H9 (cell line): ENCODE results near the gene HHAT. TPM values are rescaled to one million over a fixed set of nuclear protein-coding genes. Genes with fewer than 3 reads are reported as not detected.
A peak's percentile ranks its signal among the peaks of the same experiment; 100 is the strongest.

ENCODE experiments used
- DNase-seq: peaks from one replicate; pipeline ENCODE4 v3.0.0-alpha.2; 2017
- H2AFZ ChIP-seq: one replicate; pipeline ENCODE4 v1.6.1; 2013; ENCODE audit warnings: mild to moderate bottlenecking, low read length, control low read depth, moderate library complexity
- H2AK5ac ChIP-seq: 2 replicates; pipeline ENCODE4 v1.6.1; 2013; ENCODE audit warnings: low read length, control low read depth, mixed read lengths; ENCODE audit not compliant: insufficient read length
- H2BK120ac ChIP-seq: one replicate; pipeline ENCODE4 v1.6.1; 2013; ENCODE audit warnings: low read depth, mild to moderate bottlenecking, low read length, control low read depth, inconsistent platforms; ENCODE audit not compliant: poor library complexity, severe bottlenecking
- H2BK12ac ChIP-seq: 2 replicates; pipeline ENCODE4 v1.6.1; 2013; ENCODE audit warnings: low read length, control low read depth, mixed read lengths, low read depth; ENCODE audit not compliant: insufficient read length
- H2BK15ac ChIP-seq: 2 replicates; pipeline ENCODE4 v1.6.1; 2013; ENCODE audit warnings: low read depth, low read length, control low read depth
- H2BK20ac ChIP-seq: one replicate; pipeline ENCODE4 v1.6.1; 2013; ENCODE audit warnings: low read depth, mild to moderate bottlenecking, low read length, control low read depth, inconsistent platforms; ENCODE audit not compliant: poor library complexity, severe bottlenecking
- H2BK5ac ChIP-seq: 2 replicates; pipeline ENCODE4 v1.6.1; 2013; ENCODE audit warnings: low read length, control low read depth, mixed read lengths; ENCODE audit not compliant: insufficient read length
- H3K14ac ChIP-seq: 2 replicates; pipeline ENCODE4 v1.6.1; 2013; ENCODE audit warnings: low read length, control low read depth; ENCODE audit not compliant: insufficient read depth
- H3K18ac ChIP-seq: 2 replicates; pipeline ENCODE4 v1.6.1; 2013; ENCODE audit warnings: low read depth, mild to moderate bottlenecking, mixed read lengths, low read length, control low read depth; ENCODE audit not compliant: insufficient read length
- H3K23ac ChIP-seq: 2 replicates; pipeline ENCODE4 v1.6.1; 2013; ENCODE audit warnings: low read length, control low read depth, mixed read lengths, low read depth; ENCODE audit not compliant: insufficient read length
- H3K23me2 ChIP-seq: 2 replicates; pipeline ENCODE4 v1.6.1; 2013; ENCODE audit warnings: low read depth, mild to moderate bottlenecking, mixed read lengths, low read length, control low read depth; ENCODE audit not compliant: insufficient read length, poor library complexity, severe bottlenecking
- H3K27ac ChIP-seq: 2 replicates; pipeline ENCODE4 v1.5.1; 2013; ENCODE audit warnings: low read length, control low read depth, mixed read lengths, low read depth; ENCODE audit not compliant: insufficient read length
- H3K27me3 ChIP-seq: 2 replicates; pipeline ENCODE4 v1.6.1; 2013; ENCODE audit warnings: low read length, control low read depth, inconsistent platforms; ENCODE audit not compliant: insufficient read depth
- H3K4ac ChIP-seq: 2 replicates; pipeline ENCODE4 v1.6.1; 2013; ENCODE audit warnings: low read depth, mild to moderate bottlenecking, control low read depth, inconsistent platforms, low read length, moderate library complexity
- H3K4me1 ChIP-seq: 2 replicates; pipeline ENCODE4 v1.6.1; 2013; ENCODE audit warnings: low read length, control low read depth, inconsistent platforms; ENCODE audit not compliant: insufficient read depth
- H3K4me2 ChIP-seq: 2 replicates; pipeline ENCODE4 v1.6.1; 2013; ENCODE audit warnings: low read length, control low read depth, mixed read lengths; ENCODE audit not compliant: insufficient read length, insufficient read depth
- H3K56ac ChIP-seq: 2 replicates; pipeline ENCODE4 v1.6.1; 2013; ENCODE audit warnings: low read depth, mild to moderate bottlenecking, mixed read lengths, low read length, control low read depth; ENCODE audit not compliant: insufficient read length
- H3K79me1 ChIP-seq: 2 replicates; pipeline ENCODE4 v1.6.1; 2013; ENCODE audit warnings: low read depth, mild to moderate bottlenecking, moderate library complexity, low read length, control low read depth, inconsistent platforms; ENCODE audit not compliant: insufficient read depth, poor library complexity, severe bottlenecking
- H3K79me2 ChIP-seq: 2 replicates; pipeline ENCODE4 v1.6.1; 2013; ENCODE audit warnings: low read length, control low read depth, inconsistent platforms; ENCODE audit not compliant: insufficient read depth
- H3K9ac ChIP-seq: 2 replicates; pipeline ENCODE4 v1.6.1; 2013; ENCODE audit warnings: low read length, control low read depth, mixed read lengths; ENCODE audit not compliant: insufficient read length; ENCODE audit errors: extremely low read depth
- H3K9me3 ChIP-seq: one replicate; pipeline ENCODE4 v1.6.1; 2013; ENCODE audit warnings: low read depth, low read length, inconsistent platforms; ENCODE audit not compliant: control insufficient read depth
- H3T11ph ChIP-seq: one replicate; pipeline ENCODE4 v1.6.1; 2013; ENCODE audit warnings: mild to moderate bottlenecking, low read length, control low read depth, inconsistent platforms
- H4K20me1 ChIP-seq: one replicate; pipeline ENCODE4 v1.6.1; 2013; ENCODE audit not compliant: control insufficient read depth, insufficient read length, insufficient read depth
- H4K5ac ChIP-seq: 2 replicates; pipeline ENCODE4 v1.6.1; 2013; ENCODE audit warnings: low read depth, mild to moderate bottlenecking, mixed read lengths, low read length, control low read depth; ENCODE audit not compliant: insufficient read length
- H4K8ac ChIP-seq: replicated peaks from 2 replicates; pipeline ENCODE4 v1.6.1; 2013; ENCODE audit warnings: low read length, control low read depth, mixed read lengths, low read depth; ENCODE audit not compliant: insufficient read length
- H4K91ac ChIP-seq: 2 replicates; pipeline ENCODE4 v1.6.1; 2013; ENCODE audit warnings: low read depth, mild to moderate bottlenecking, moderate library complexity, mixed read lengths, low read length, control low read depth; ENCODE audit not compliant: insufficient read length
- H3K27ac Mint-ChIP-seq, 3 experiments: 2 replicates in 2 of 3; 3 replicates in 1 of 3; pipeline ENCODE4 v1.8.0; 2020 to 2021; ENCODE audit warnings: mixed read lengths in 3 of 3, mild to moderate bottlenecking in 1 of 3, moderate library complexity in 1 of 3
- H3K27me3 Mint-ChIP-seq: 2 replicates; pipeline ENCODE4 v1.8.0; 2021; ENCODE audit warnings: low read depth, mild to moderate bottlenecking, moderate library complexity, mixed read lengths
- H3K36me3 Mint-ChIP-seq, 3 experiments: 2 replicates in 2 of 3; 3 replicates in 1 of 3; pipeline ENCODE4 v1.8.0; 2020 to 2021; ENCODE audit warnings: low read depth in 3 of 3, mixed read lengths in 3 of 3; ENCODE audit not compliant: insufficient read depth in 1 of 3
- H3K4me1 Mint-ChIP-seq, 2 experiments: 2 replicates each; pipeline ENCODE4 v1.8.0; 2020; ENCODE audit warnings: mixed read lengths in 2 of 2
- H3K4me3 Mint-ChIP-seq, 2 experiments: 2 replicates in 1 of 2; 3 replicates in 1 of 2; pipeline ENCODE4 v1.8.0; 2020 to 2021; ENCODE audit warnings: mild to moderate bottlenecking in 2 of 2, mixed read lengths in 2 of 2, moderate library complexity in 1 of 2
- H3K9me3 Mint-ChIP-seq, 2 experiments: 2 replicates in 1 of 2; 3 replicates in 1 of 2; pipeline ENCODE4 v1.8.0; 2020; ENCODE audit warnings: mild to moderate bottlenecking in 2 of 2, mixed read lengths in 2 of 2, moderate library complexity in 1 of 2
- WGBS: extraction: QIAGEN DNeasy Blood & Tissue Kit; methylation state at CpG from one replicate; pipeline ENCODE4 v1.1.7; 2013; ENCODE audit warnings: missing lambda C conversion rate, low lambda C conversion rate, mixed read lengths; ENCODE audit not compliant: insufficient read length; ENCODE audit errors: extremely low coverage; 5-methylcytosine and 5-hydroxymethylcytosine counted together
- total RNA-seq: library from RNA; stranded (reverse); gene quantifications from 2 replicates; pipeline ENCODE4 v1.2.1, GENCODE V29; 2021
- TF ChIP-seq, protein P1 (sequence below): fragments of 200-600 bp; sonication (generic); conservative IDR thresholded peaks from 3 replicates; pipeline ENCODE4 v1.8.0; 2021; ENCODE audit warnings: antibody characterized with exemption, mild to moderate bottlenecking

Gene HHAT
- total RNA-seq, 1 experiment from 2014 or later = 0.48 TPM

DNA sequence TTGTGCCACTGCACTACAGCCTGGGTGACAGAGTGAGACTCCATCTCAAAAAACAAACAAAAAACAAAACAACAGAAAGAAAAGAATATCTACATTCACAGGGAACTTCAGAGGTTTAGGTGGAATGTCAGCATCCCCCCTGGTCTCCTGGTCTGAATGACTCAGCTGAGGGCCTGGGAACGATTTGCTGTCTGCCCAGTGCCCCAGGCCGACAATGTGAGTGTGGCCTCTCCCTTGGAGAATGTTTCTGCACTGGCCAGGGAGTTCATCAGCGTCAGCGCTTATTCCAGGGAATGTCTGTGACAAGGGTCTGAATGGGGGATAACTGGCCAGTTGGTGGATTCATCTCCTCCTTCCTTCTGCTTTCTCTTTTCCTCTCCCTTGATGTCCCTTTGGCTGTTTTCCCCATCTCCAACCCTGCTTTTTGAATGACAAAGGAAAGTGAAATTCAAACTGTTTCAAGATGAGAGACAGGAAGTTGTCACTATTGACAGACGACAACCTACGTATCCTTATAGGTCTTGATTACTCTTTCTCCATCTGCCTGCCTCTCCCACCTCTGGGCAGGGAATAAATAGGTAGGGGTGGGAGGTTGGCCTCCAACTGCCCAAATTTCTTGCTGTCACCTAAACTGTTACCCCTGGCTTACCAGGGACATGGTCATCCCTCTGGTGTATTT, 213.1 kb downstream of the HHAT start:
- H2AFZ ChIP-seq = no peak overlapping the region
- peak overlapping the region; percentile 71; the same call in 1 of the 2 replicates for H3K14ac ChIP-seq
- H3K27ac ChIP-seq = no peak overlapping the region
- Mint-ChIP-seq H3K4me3 (no peak overlapping the region), H3K36me3 (no peaks in the 10 kb centered on the region), H3K9me3 (no peaks in the 10 kb centered on the region), H3K27ac (peak overlapping the region in 2 of 3 experiments; percentile 33 to 96; a peak in 1 of 7 replicates), H3K4me1 (peaks cover 12 to 14% of the 10 kb centered on the region in 2 experiments), H3K27me3 (no peaks in the 10 kb centered on the region)
- H4K5ac ChIP-seq = no peak overlapping the region
- no peaks in the 10 kb centered on the region for H3K9me3 ChIP-seq
- no peak overlapping the region for H4K8ac ChIP-seq
- no peak overlapping the region for H3K4me2 ChIP-seq
- no peak overlapping the region for H2BK12ac ChIP-seq
- no peaks in the 10 kb centered on the region for H3K79me2 ChIP-seq
- no peak overlapping the region for H3K18ac ChIP-seq
- no peak overlapping the region for H2BK120ac ChIP-seq
- H3K9ac ChIP-seq = no peak overlapping the region
- H4K91ac ChIP-seq = no peak overlapping the region
- no CpG with 5 or more reads among the region's 6 CpGs for WGBS
- H3K27me3 ChIP-seq = no peaks in the 10 kb centered on the region
- no peak overlapping the region for H2AK5ac ChIP-seq
- no peak overlapping the region for H2BK20ac ChIP-seq
- H3K23ac ChIP-seq = no peak overlapping the region
- DNase-seq = peak; percentile 46
- H2BK5ac ChIP-seq = peak overlapping the region; percentile 76
- no peaks in the 10 kb centered on the region for H3K79me1 ChIP-seq
- H3T11ph ChIP-seq = no peak overlapping the region
- TF ChIP-seq, protein P1, sequence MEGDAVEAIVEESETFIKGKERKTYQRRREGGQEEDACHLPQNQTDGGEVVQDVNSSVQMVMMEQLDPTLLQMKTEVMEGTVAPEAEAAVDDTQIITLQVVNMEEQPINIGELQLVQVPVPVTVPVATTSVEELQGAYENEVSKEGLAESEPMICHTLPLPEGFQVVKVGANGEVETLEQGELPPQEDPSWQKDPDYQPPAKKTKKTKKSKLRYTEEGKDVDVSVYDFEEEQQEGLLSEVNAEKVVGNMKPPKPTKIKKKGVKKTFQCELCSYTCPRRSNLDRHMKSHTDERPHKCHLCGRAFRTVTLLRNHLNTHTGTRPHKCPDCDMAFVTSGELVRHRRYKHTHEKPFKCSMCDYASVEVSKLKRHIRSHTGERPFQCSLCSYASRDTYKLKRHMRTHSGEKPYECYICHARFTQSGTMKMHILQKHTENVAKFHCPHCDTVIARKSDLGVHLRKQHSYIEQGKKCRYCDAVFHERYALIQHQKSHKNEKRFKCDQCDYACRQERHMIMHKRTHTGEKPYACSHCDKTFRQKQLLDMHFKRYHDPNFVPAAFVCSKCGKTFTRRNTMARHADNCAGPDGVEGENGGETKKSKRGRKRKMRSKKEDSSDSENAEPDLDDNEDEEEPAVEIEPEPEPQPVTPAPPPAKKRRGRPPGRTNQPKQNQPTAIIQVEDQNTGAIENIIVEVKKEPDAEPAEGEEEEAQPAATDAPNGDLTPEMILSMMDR = no peak
- no peaks in the 10 kb centered on the region for H4K20me1 ChIP-seq
- peaks cover 5% of the 10 kb centered on the region; the same call in 1 of the 2 replicates for H3K4me1 ChIP-seq
- H3K4ac ChIP-seq = no peak overlapping the region
- H3K56ac ChIP-seq = no peak overlapping the region
- H3K23me2 ChIP-seq = no peaks in the 10 kb centered on the region
- H2BK15ac ChIP-seq = no peak overlapping the region
